T follicular helper cell (primary cell): Measurements from ENCODE around the gene INPPL1.

Experiments
- DNase-seq: peaks from one replicate; pipeline ENCODE4 v3.0.0-alpha.2; 2020; ENCODE audit warnings: low read depth

The INPPL1 gene

DNA sequence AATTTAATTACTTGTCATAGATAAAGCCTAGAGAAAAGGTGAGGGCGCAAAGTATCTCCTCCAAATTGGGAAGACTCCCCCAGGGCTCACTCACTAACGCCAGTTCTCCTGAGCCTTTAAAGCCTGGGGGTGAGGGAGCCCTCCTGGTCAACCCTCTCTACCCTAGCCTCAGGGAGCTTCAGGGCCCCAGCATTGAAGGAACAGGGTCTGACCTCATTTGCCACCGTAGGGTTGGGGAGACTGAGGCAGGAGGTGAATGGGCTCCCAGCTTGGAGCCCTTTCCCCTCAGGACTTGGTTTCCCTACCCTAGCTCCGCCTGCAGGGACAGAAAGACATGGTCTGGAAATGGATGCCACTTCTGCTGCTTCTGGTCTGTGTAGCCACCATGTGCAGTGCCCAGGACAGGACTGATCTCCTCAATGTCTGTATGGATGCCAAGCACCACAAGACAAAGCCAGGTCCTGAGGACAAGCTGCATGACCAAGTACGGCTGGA is 6.3 kb upstream of the INPPL1 start:
- DNase-seq, result no peak

DNA sequence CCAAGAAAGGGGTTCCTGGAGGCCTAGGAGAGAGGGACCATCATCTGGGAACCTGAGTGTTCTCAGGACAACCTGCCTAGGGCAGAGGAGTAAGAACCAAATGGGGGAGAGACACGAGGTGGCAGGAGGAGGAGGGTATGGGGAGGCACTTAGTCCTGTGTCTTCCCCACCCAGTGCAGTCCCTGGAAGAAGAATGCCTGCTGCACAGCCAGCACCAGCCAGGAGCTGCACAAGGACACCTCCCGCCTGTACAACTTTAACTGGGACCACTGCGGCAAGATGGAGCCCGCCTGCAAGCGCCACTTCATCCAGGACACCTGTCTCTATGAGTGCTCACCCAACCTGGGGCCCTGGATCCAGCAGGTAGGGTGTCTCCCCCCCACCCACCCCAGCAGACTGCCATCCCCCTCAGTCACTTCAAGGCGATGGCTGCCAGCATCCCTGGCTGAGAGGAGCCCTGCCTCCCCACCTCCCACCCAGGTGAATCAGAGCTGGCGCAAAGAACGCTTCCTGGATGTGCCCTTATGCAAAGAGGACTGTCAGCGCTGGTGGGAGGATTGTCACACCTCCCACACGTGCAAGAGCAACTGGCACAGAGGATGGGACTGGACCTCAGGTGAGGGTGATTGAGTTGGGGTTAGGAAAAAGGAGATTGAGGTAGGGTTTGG is 3.7 kb upstream of the INPPL1 start:
- no peak for DNase-seq

GRCh38 chr11:72221386-72222075 is 3.0 kb upstream of the INPPL1 start:
- DNase-seq, result no peak

DNA sequence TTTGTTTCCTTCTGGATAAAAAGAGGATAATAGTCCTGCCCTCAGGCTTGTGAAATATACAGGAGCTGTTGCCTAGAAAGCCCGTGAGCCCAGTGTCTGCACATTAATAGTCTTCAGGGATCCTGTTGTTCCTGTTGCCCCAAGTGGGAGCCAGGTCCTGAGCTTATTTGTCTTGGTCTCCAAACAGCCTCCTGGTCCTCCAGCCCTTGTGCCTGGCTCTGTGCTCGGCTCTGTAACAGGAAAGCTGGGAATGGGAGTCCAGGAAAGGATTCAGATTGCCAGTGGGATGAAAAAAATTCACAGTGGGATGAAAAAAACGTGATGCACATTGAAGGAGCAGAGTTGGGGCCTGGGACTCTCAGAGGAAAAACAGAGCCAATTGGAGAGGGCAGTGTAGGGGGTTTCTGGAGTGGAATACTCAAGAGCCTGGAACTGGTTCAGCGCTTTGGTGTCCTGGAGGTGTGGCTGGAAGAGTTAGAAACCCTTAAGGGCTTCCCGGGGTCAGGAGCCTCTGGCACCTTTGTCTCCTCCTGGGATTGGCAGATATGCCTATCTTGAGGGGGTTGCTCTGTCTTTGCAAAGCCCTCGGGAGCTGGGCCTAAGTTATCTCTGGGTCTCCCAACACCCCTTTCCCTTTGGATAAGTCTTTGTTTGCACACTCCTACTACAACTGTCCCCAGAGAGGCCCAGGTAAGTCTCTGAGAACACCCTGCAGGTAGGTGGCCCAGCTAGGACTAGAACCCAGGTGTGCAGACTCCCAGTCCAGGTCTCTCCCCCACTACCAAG is 2.3 kb upstream of the INPPL1 start:
- DNase-seq, result no peak

GRCh38 chr11:72222907-72223614 is 1.5 kb upstream of the INPPL1 start:
- peak; percentile 88 for DNase-seq

DNA sequence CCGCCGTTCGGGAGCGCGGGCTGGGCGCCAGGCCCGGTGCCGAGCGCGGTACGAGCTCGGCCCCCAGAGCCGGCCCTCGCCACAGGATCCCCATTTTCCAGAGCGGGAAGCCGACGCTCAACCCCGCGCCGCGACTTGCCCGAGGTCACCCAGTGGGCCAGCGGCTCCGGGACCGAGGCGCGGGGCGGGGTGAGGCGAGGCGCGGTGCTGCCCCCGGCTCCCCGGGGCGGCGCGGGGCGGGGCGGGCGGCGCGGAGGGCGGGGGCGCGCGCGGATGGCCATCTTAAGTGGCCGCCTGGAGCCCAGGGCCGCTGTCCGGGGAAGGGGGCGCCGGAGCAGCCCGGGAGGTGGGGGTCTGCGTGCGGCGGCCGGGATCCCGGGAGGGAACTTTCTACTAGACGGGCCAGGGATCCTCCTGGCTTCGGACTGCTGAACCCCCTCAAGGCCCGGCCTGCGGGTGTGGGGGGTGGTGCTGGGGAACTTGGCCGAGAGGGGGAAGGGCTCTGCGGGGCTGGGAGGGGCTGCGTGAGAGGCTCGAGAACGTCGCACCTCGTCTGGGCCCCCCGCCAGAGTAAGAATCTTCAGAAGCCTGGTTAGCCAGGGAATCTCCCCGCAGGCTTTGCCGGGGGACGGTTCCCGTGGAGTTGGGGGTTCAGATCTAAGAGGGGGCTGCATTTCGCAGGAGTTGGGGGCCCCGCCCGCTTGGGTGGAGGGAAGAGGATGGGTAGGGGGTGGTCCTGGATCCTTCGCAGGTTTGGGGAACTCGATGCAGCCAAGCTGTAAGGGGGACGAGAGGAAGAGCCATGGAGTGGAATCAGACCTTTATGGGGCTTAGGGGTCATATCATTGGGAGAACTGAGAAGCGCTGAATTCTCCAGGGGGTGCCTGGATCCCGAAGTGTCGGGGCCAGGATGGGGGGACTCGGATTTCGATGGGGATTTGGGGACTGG is 678 bp upstream of the INPPL1 start:
- DNase-seq, result peak; percentile 30

- no peak for DNase-seq
Observed at GRCh38 chr11:72225411-72225951, 914 bp downstream of the INPPL1 start.

DNA sequence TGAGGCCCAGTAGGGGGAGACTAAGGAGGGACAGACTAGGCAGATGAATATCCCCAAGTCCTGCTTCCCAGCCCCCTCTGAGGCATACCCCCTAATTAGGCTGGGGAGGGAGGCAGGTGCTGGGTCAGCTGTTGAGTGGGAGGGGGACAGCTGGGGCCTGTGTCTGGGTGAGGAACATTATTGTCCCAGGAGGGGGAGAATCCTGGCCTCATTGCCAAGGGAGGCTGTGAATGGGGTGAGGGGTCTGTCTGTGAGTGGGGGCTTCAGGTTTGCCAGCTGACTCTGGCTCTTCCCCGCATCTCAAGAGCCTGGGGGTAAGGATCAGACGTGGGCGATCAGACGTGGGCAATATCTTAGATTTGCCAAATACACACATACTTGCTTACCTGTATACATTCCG is 2.1 kb downstream of the INPPL1 start:
- no peak for DNase-seq

DNA sequence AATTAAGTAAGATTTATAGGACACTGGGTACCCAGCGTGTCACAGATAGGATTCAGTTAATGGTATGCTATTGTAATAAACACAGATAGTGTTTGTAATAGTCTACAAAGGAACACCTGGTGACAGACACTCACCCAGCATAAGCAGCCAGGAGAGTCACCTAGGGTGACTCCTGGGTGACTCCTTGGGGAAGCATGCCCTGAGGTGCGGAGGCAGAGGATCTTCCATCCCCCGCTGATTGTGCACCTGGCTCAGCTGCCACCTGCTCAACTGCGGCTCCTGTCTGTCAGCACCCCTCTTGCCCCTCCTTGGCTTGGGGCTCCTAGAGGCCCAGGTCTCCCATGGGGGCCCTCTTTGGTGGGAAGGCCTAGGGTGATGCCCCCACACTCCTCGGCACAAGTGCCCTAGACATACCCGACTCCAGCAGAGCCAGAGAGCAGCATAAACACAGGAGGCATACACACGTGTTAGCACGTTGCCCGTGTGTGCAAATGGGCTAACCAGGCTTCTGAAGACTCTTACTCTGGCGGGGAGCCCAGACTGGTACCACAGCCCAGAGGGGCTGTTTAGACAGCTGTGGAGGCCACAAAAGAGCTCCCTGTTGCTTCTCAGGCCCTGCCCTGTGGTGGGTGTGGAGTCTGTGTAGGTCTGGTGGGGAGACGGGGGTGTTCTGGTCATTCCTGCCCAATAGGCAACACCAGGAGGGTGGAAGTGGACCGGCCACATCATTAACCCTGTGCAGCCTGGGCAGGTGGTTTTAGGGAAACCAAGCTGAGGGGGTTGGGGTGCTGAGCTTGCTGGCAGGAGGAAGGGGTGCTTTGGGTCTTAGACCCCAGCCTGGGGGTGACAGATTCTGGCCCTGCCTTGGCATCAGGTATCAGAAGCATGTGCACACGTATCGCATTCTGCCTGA is 3.0 kb downstream of the INPPL1 start:
- no peak for DNase-seq

GRCh38 chr11:72228229-72228843 is 3.8 kb downstream of the INPPL1 start:
- DNase-seq, result no peak

- no peak for DNase-seq
Observed at GRCh38 chr11:72228844-72229231, 4.3 kb downstream of the INPPL1 start.

DNA sequence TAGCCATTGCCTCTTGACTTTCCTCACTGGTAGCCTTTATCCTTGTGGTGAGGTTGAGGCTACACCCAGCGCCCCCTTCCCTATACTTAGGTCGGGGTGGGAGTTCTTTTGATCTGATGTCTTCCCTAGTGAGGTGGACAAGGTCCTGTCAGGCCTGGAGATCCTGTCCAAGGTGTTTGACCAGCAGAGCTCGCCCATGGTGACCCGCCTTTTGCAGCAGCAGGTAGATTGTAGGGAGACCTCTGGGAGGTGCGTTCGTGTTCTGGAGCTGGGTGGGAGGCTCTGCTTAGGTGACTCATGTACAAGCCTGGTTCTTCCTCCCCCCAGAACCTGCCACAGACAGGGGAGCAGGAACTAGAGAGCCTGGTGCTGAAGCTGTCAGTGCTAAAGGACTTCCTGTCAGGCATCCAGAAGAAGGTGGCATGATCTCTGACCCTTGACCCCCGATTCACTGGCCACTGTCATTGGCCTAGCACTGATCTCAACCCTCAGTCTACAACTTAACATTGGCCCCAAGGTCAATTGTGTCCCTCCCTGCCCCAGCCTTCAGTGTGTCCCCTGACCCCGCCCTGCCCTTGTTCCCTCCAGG is 4.9 kb downstream of the INPPL1 start:
- no peak for DNase-seq

- no peak for DNase-seq
Observed at GRCh38 chr11:72229925-72230763, 5.6 kb downstream of the INPPL1 start.

GRCh38 chr11:72230764-72231365 is 6.3 kb downstream of the INPPL1 start:
- no peak for DNase-seq

DNA sequence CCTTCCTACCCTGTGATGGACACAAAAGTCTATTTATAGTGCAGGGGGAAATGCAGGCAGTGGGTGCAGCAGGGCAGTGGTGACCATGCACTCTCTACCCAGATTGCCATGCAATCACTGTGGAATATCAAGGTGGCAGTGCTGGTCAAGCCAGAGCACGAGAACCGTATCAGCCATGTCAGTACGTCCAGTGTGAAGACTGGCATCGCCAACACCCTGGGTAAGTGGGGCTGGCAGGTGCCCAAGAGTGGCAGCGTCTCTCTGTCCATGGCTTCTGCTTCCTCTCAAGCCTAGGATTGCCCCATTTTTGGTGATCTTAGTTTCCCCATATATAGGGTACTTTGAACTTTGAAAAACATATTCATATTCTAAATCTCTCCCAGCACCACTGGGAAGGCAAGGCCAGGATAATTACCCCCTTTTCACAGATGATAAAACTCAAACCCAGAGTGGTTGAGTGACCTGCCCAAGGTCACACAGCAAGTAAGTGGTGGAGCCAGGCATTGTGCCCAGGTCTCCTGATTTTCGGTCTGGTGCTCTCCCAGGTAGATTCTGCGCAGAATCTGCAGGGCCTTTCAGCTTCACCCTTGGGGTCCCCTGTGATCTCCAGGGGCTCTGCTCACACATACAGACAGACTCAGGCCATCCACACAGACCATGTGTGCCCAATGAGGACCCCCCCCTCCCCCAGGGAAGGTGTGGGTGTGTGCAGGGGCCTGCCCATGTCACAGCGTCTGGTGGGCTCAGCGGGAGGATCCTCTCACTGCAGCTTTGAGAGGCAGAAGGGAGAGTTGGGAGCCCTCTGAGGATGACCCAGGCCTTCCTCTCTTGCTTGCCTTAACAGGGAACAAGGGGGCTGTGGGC is 7.1 kb downstream of the INPPL1 start:
- DNase-seq, result no peak

DNA sequence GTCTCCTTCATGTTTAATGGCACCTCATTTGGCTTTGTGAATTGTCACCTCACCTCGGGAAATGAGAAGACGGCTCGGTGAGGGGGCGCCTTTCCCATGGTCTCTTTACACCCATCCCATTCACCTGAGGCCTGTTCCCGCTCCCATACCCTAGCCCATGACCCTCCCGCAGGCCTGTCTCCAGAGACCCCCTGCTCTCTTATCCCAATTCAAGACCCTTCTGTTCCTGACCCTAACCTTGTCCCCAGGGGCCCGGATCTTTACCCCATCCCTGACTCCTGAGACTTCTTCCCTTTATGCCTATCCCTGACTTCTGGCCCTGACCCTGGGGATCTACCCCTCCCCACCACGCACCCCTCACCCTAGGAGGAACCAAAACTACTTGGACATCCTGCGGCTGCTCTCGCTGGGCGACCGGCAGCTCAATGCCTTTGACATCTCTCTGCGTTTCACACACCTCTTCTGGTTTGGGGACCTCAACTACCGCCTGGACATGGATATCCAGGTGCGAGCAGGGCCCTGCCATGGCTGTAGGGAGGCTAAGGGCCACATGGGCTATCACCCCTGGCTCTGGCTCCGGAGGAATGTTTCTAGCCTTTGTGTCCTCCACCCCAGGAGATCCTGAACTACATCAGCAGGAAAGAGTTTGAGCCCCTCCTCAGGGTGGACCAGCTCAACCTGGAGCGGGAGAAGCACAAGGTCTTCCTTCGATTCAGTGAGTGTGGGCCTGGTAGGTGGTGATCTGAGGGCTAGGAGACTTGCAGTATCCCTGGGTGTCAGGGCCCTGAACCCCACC is 7.9 kb downstream of the INPPL1 start:
- DNase-seq, result no peak
